ENCODE measurements around the gene PLK2. TPM values are rescaled to one million over a fixed set of nuclear protein-coding genes. Genes with fewer than 3 reads are reported as not detected.

Gene PLK2
- total RNA-seq, 1 experiment from 2014 or later = 258 TPM

DNA sequence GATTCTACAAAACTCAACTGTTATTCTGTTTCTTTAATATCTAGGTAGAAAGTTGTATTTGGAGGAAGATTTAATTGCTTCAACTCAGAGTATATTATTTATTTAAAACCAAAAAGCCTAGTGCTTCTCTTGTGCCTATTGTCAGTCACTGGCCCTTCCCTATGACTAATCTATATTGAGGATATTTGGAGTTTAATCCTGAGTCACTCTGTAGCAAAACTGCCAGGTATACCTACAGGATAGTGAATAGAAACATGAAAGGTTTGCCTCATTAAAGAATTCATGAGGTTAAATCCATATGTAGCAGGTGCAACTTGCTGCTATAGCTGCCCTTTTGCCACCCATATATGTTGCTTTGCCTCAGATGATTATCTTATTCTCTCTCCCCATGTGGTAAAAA lies 15.1 kb downstream of the PLK2 start:
- BruUV-seq (replicated peaks) = no TSS peak

DNA sequence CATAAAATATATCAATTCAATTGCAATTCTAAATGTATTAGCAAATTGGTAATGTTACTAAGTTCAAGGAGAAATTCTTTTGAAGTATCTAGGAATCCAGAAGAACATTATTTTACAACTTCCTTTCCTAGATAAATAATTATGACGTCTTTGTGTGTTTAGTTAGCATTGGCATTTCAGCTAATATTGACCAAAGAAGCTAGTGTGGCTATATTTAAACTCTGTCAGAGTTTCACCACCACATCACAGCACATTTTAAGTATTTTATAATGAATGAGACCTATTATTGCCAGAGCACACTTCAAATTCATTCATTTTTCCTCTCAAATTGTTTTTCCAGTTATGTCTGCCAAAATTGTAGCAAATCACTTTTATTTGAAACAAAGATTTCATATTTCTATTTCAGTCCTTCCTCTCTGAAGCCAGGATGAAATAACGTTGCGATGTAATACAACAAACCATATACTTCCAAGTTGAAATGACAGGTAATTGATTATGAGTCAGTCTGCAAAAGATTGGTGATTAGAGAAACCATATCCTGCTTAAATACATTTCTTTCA lies 18.9 kb downstream of the PLK2 start:
- H3K4me3 ChIP-seq (ENCODE audit: low read depth in 2 of 2, low read length in 2 of 2) = no peak overlapping the region
- H3K4me1 ChIP-seq (ENCODE audit: control insufficient read depth, insufficient read depth, low read length) = no peaks in the 10 kb centered on the region
- BruUV-seq (replicated peaks) = no TSS peak
- intact Hi-C loops (cut with micrococcal nuclease; ENCODE audit: unreplicated experiment) = no loop called here
- no peak for DNase-seq (ENCODE audit: low read depth, low spot score)
- in situ Hi-C loops (cut with HindIII; ENCODE audit: low pct_unique_long_range_greater_than_20kb, low sequenced_read_pairs) = no loop called here
- H3K36me3 ChIP-seq (ENCODE audit: control insufficient read depth, insufficient read depth, low read length) = no peaks in the 10 kb centered on the region
- ChIA-PET CTCF (no interaction called here), POLR2A (no interaction called here)
- peak overlapping the region; percentile 19; the same call in 1 of the 2 replicates for H3K27ac ChIP-seq (ENCODE audit: low read length)
- TF ChIP-seq SIN3A (IDR thresholded peaks at IDR 0.05; ENCODE audit: borderline replicate concordance, insufficient read depth, low read depth, low read length) = no peak
- TF ChIP-seq TCF7L2 (IDR thresholded peaks at IDR 0.05; ENCODE audit: low read depth, low read length) = no peak
- TF ChIP-seq, protein P1, sequence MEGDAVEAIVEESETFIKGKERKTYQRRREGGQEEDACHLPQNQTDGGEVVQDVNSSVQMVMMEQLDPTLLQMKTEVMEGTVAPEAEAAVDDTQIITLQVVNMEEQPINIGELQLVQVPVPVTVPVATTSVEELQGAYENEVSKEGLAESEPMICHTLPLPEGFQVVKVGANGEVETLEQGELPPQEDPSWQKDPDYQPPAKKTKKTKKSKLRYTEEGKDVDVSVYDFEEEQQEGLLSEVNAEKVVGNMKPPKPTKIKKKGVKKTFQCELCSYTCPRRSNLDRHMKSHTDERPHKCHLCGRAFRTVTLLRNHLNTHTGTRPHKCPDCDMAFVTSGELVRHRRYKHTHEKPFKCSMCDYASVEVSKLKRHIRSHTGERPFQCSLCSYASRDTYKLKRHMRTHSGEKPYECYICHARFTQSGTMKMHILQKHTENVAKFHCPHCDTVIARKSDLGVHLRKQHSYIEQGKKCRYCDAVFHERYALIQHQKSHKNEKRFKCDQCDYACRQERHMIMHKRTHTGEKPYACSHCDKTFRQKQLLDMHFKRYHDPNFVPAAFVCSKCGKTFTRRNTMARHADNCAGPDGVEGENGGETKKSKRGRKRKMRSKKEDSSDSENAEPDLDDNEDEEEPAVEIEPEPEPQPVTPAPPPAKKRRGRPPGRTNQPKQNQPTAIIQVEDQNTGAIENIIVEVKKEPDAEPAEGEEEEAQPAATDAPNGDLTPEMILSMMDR (IDR thresholded peaks at IDR 0.05) = no peak
- TF ChIP-seq, protein P2, sequence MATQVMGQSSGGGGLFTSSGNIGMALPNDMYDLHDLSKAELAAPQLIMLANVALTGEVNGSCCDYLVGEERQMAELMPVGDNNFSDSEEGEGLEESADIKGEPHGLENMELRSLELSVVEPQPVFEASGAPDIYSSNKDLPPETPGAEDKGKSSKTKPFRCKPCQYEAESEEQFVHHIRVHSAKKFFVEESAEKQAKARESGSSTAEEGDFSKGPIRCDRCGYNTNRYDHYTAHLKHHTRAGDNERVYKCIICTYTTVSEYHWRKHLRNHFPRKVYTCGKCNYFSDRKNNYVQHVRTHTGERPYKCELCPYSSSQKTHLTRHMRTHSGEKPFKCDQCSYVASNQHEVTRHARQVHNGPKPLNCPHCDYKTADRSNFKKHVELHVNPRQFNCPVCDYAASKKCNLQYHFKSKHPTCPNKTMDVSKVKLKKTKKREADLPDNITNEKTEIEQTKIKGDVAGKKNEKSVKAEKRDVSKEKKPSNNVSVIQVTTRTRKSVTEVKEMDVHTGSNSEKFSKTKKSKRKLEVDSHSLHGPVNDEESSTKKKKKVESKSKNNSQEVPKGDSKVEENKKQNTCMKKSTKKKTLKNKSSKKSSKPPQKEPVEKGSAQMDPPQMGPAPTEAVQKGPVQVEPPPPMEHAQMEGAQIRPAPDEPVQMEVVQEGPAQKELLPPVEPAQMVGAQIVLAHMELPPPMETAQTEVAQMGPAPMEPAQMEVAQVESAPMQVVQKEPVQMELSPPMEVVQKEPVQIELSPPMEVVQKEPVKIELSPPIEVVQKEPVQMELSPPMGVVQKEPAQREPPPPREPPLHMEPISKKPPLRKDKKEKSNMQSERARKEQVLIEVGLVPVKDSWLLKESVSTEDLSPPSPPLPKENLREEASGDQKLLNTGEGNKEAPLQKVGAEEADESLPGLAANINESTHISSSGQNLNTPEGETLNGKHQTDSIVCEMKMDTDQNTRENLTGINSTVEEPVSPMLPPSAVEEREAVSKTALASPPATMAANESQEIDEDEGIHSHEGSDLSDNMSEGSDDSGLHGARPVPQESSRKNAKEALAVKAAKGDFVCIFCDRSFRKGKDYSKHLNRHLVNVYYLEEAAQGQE (IDR thresholded peaks at IDR 0.05; ENCODE audit: insufficient read depth in 1 of 2, low read depth in 2 of 2, low read length in 1 of 2) = no peak
- no peak for TF ChIP-seq POLR2AphosphoS5 (IDR thresholded peaks at IDR 0.05; ENCODE audit: low read depth, low read length)
- no peaks in the 10 kb centered on the region for H3K9me3 ChIP-seq (ENCODE audit: control insufficient read depth, insufficient read depth, low read depth, low read length)
- no peak for ATAC-seq
- H3K27me3 ChIP-seq (ENCODE audit: control insufficient read depth, insufficient read depth, low read length) = no peaks in the 10 kb centered on the region

More for the DNA sequence above, 15.1 kb downstream of the PLK2 start:
- POLR2A ChIA-PET = no interaction called here
- Histone ChIP-seq H3K27me3 (ENCODE audit: control insufficient read depth, insufficient read depth, low read length) (no peaks in the 10 kb centered on the region), H3K4me1 (ENCODE audit: control insufficient read depth, insufficient read depth, low read length) (no peaks in the 10 kb centered on the region), H3K27ac (ENCODE audit: low read length) (no peak overlapping the region), H3K36me3 (ENCODE audit: control insufficient read depth, insufficient read depth, low read length) (no peaks in the 10 kb centered on the region), H3K9me3 (ENCODE audit: control insufficient read depth, insufficient read depth, low read depth, low read length) (no peaks in the 10 kb centered on the region), H3K4me3 (ENCODE audit: low read depth in 2 of 2, low read length in 2 of 2) (no peak overlapping the region)
- in situ Hi-C loops (cut with HindIII; ENCODE audit: low pct_unique_long_range_greater_than_20kb, low sequenced_read_pairs) = no loop called here
- DNase-seq (ENCODE audit: low read depth, low spot score) = no peak
- no peak for TF ChIP-seq SIN3A (IDR thresholded peaks at IDR 0.05; ENCODE audit: borderline replicate concordance, insufficient read depth, low read depth, low read length)
- TF ChIP-seq POLR2AphosphoS5 (IDR thresholded peaks at IDR 0.05; ENCODE audit: low read depth, low read length) = no peak
- TF ChIP-seq, protein P1 (IDR thresholded peaks at IDR 0.05) = no peak
- no peak for TF ChIP-seq TCF7L2 (IDR thresholded peaks at IDR 0.05; ENCODE audit: low read depth, low read length)
- TF ChIP-seq, protein P2 (IDR thresholded peaks at IDR 0.05; ENCODE audit: insufficient read depth in 1 of 2, low read depth in 2 of 2, low read length in 1 of 2) = no peak
- CTCF ChIA-PET = no interaction called here
- intact Hi-C loops (cut with micrococcal nuclease; ENCODE audit: unreplicated experiment) = loop anchor here (5.0 kb wide), 1 partner anchor 368 kb away; no protein-coding TSS in a partner anchor
- no peak for ATAC-seq

Measured in Panc1 (cell line).